ENCODE measurements around the gene WAS. TPM values are rescaled to one million over a fixed set of nuclear protein-coding genes. Genes with fewer than 3 reads are reported as not detected.
A peak's percentile ranks its signal among the peaks of the same experiment; 100 is the strongest.
"Not testable (repeated sequence)": the region's sequence is repeated elsewhere in the genome, so short reads cannot be mapped to it uniquely, and the experiment has no call there.

The WAS gene
- 1 to 10 TPM; 2.8 to 3.0 (median 2.9) TPM for polyA plus RNA-seq (ENCODE audit: insufficient read length in 3 of 3)

- DNase-seq (ENCODE audit: low read depth in 3 of 3, low spot score in 2 of 3), result no peak
Observed at GRCh38 chrX:48683411-48683982, at the start of gene WAS. TSS of gene WAS (plus strand) at chrX:48683799. CDS start at chrX:48683854, 55 bp downstream.

GRCh38 chrX:48636301-48636700, 47.3 kb upstream of the WAS start:
- no peak for DNase-seq (ENCODE audit: low read depth in 3 of 3, low spot score in 2 of 3)

- no peak for DNase-seq (ENCODE audit: low read depth in 3 of 3, low spot score in 2 of 3)
Observed at GRCh38 chrX:48636776-48637175, 46.8 kb upstream of the WAS start.

GRCh38 chrX:48645669-48646068, 37.9 kb upstream of the WAS start:
- no peak for DNase-seq (ENCODE audit: low read depth in 3 of 3, low spot score in 2 of 3)

GRCh38 chrX:48648336-48648751, 35.3 kb upstream of the WAS start:
- DNase-seq (ENCODE audit: low read depth in 3 of 3, low spot score in 2 of 3), result peak in 2 of 3 donors; percentile 19 to 29

GRCh38 chrX:48649102-48649501, 34.5 kb upstream of the WAS start:
- no peak for DNase-seq (ENCODE audit: low read depth in 3 of 3, low spot score in 2 of 3)

GRCh38 chrX:48652055-48652579, 31.5 kb upstream of the WAS start:
- DNase-seq (ENCODE audit: low read depth in 3 of 3, low spot score in 2 of 3), result not testable (repeated sequence)

GRCh38 chrX:48654746-48655145, 28.9 kb upstream of the WAS start:
- DNase-seq (ENCODE audit: low read depth in 3 of 3, low spot score in 2 of 3), result not testable (repeated sequence)

- not testable (repeated sequence) for DNase-seq (ENCODE audit: low read depth in 3 of 3, low spot score in 2 of 3)
Observed at GRCh38 chrX:48659686-48660085, 23.9 kb upstream of the WAS start.

- no peak for DNase-seq (ENCODE audit: low read depth in 3 of 3, low spot score in 2 of 3)
Observed at GRCh38 chrX:48663241-48663640, 20.4 kb upstream of the WAS start.

- no peak for DNase-seq (ENCODE audit: low read depth in 3 of 3, low spot score in 2 of 3)
Observed at GRCh38 chrX:48664156-48664555, 19.4 kb upstream of the WAS start.

GRCh38 chrX:48665991-48666390, 17.6 kb upstream of the WAS start:
- no peak for DNase-seq (ENCODE audit: low read depth in 3 of 3, low spot score in 2 of 3)

- no peak for DNase-seq (ENCODE audit: low read depth in 3 of 3, low spot score in 2 of 3)
Observed at GRCh38 chrX:48666649-48667048, 16.9 kb upstream of the WAS start.

- DNase-seq (ENCODE audit: low read depth in 3 of 3, low spot score in 2 of 3), result no peak
Observed at GRCh38 chrX:48667509-48667908, 16.1 kb upstream of the WAS start.

GRCh38 chrX:48668187-48668586, 15.4 kb upstream of the WAS start:
- DNase-seq (ENCODE audit: low read depth in 3 of 3, low spot score in 2 of 3), result not testable (repeated sequence)

GRCh38 chrX:48676106-48676892, 7.3 kb upstream of the WAS start:
- DNase-seq (ENCODE audit: low read depth in 3 of 3, low spot score in 2 of 3), result peak; percentile 47 to 67 (median 58)

- no peak for DNase-seq (ENCODE audit: low read depth in 3 of 3, low spot score in 2 of 3)
Observed at GRCh38 chrX:48676893-48677270, 6.7 kb upstream of the WAS start.

GRCh38 chrX:48677516-48677915, 6.1 kb upstream of the WAS start:
- no peak for DNase-seq (ENCODE audit: low read depth in 3 of 3, low spot score in 2 of 3)

GRCh38 chrX:48680467-48680866, 3.1 kb upstream of the WAS start:
- not testable (repeated sequence) for DNase-seq (ENCODE audit: low read depth in 3 of 3, low spot score in 2 of 3)

- not testable (repeated sequence) for DNase-seq (ENCODE audit: low read depth in 3 of 3, low spot score in 2 of 3)
Observed at GRCh38 chrX:48680925-48681324, 2.7 kb upstream of the WAS start.

- DNase-seq (ENCODE audit: low read depth in 3 of 3, low spot score in 2 of 3), result no peak
Observed at GRCh38 chrX:48681539-48682183, 1.9 kb upstream of the WAS start.

Data from right renal cortex interstitium (tissue), 3 donors.